HFFc6 (cell line): Measurements from ENCODE around the gene FBXO5. TPM values are rescaled to one million over a fixed set of nuclear protein-coding genes. Genes with fewer than 3 reads are reported as not detected.

Experiments used
- DNase-seq: peaks from one replicate; pipeline ENCODE4 v3.0.0-alpha.2; 2018
- H3K27ac Mint-ChIP-seq: 2 replicates; pipeline ENCODE4 v1.8.0; 2020; ENCODE audit warnings: mild to moderate bottlenecking, mixed read lengths
- H3K27me3 Mint-ChIP-seq: 2 replicates; pipeline ENCODE4 v1.8.0; 2021; ENCODE audit warnings: mild to moderate bottlenecking, moderate library complexity, mixed read lengths; ENCODE audit not compliant: insufficient read depth
- H3K36me3 Mint-ChIP-seq: 2 replicates; pipeline ENCODE4 v1.8.0; 2021; ENCODE audit warnings: low read depth, mixed read lengths
- H3K4me1 Mint-ChIP-seq: 2 replicates; pipeline ENCODE4 v1.8.0; 2020; ENCODE audit warnings: low read depth, mixed read lengths
- H3K4me3 Mint-ChIP-seq: 2 replicates; pipeline ENCODE4 v1.8.0; 2020; ENCODE audit warnings: mild to moderate bottlenecking, moderate library complexity, mixed read lengths
- H3K9me3 Mint-ChIP-seq: 2 replicates; pipeline ENCODE4 v1.8.0; 2020; ENCODE audit warnings: mild to moderate bottlenecking, mixed read lengths
- CTCF ChIP-seq: fragments of 200-600 bp; sonication (generic); IDR thresholded peaks from 2 replicates; pipeline ENCODE4 v1.5.0; 2021; ENCODE audit warnings: antibody characterized with exemption, mild to moderate bottlenecking
- total RNA-seq, 6 experiments: library from RNA; stranded (reverse); fragmentation: NEBNext Ultra II Directional; extraction: Animal tissue kit (Norgen Biotek cat#: 25700); gene quantifications; 2 replicates in 1 of 6; 3 replicates in 5 of 6; pipeline ENCODE4 v1.2.3, GENCODE V29; 2021

The FBXO5 gene
- total RNA-seq, 6 experiments from 2014 or later = 12.7 to 26.9 (median 23.7) TPM

GRCh38 chr6:153027480-153027879, 44.6 kb upstream of the FBXO5 start:
- Mint-ChIP-seq H3K36me3 (no peaks in the 10 kb centered on the region), H3K4me1 (peaks cover 19% of the 10 kb centered on the region), H3K4me3 (no peak overlapping the region), H3K27me3 (no peaks in the 10 kb centered on the region; the same call in 1 of the 2 replicates), H3K27ac (no peak overlapping the region), H3K9me3 (no peaks in the 10 kb centered on the region)
- TF ChIP-seq CTCF = no peak
- DNase-seq = no peak

GRCh38 chr6:153024709-153025017, 41.8 kb upstream of the FBXO5 start:
- no peak overlapping the region for H3K27ac Mint-ChIP-seq
- H3K36me3 Mint-ChIP-seq = no peaks in the 10 kb centered on the region
- no peak overlapping the region for H3K4me3 Mint-ChIP-seq
- H3K27me3 Mint-ChIP-seq = no peaks in the 10 kb centered on the region; the same call in 1 of the 2 replicates
- TF ChIP-seq CTCF = peak; percentile 70; the same call in 1 of the 2 replicates
- H3K4me1 Mint-ChIP-seq = peaks cover 8% of the 10 kb centered on the region
- DNase-seq = no peak
- H3K9me3 Mint-ChIP-seq = no peaks in the 10 kb centered on the region

GRCh38 chr6:153023977-153024708, 41.3 kb upstream of the FBXO5 start:
- H3K4me3 Mint-ChIP-seq = no peak overlapping the region
- peak; percentile 17 for DNase-seq
- TF ChIP-seq CTCF = peak; percentile 92
- no peaks in the 10 kb centered on the region for H3K36me3 Mint-ChIP-seq
- no peaks in the 10 kb centered on the region; the same call in 1 of the 2 replicates for H3K27me3 Mint-ChIP-seq
- no peaks in the 10 kb centered on the region for H3K9me3 Mint-ChIP-seq
- H3K4me1 Mint-ChIP-seq = peaks cover 8% of the 10 kb centered on the region
- no peak overlapping the region for H3K27ac Mint-ChIP-seq

- no peaks in the 10 kb centered on the region; the same call in 1 of the 2 replicates for H3K27me3 Mint-ChIP-seq
- TF ChIP-seq CTCF = no peak
- no peak overlapping the region for H3K27ac Mint-ChIP-seq
- no peaks in the 10 kb centered on the region for H3K9me3 Mint-ChIP-seq
- no peak overlapping the region for H3K4me3 Mint-ChIP-seq
- no peak for DNase-seq
- H3K36me3 Mint-ChIP-seq = no peaks in the 10 kb centered on the region
- no peaks in the 10 kb centered on the region for H3K4me1 Mint-ChIP-seq
These were observed 35.5 kb upstream of the FBXO5 start for GRCh38 chr6:153018355-153018754.

GRCh38 chr6:153016846-153017245, 34.0 kb upstream of the FBXO5 start:
- Mint-ChIP-seq H3K4me3 (no peak overlapping the region), H3K27ac (no peak overlapping the region), H3K36me3 (no peaks in the 10 kb centered on the region), H3K27me3 (no peaks in the 10 kb centered on the region), H3K4me1 (no peaks in the 10 kb centered on the region), H3K9me3 (no peaks in the 10 kb centered on the region)
- no peak for TF ChIP-seq CTCF
- no peak for DNase-seq
